Ramos (cell line): ENCODE results near the gene DECR2.
"Not testable (repeated sequence)": the region's sequence is repeated elsewhere in the genome, so short reads cannot be mapped to it uniquely, and the experiment has no call there.

ENCODE experiments used
- in situ Hi-C: fragments of 300-500 bp; cut with MboI; formaldehyde crosslinking; loops from one replicate; pipeline ENCODE4 v1.14.3; 2022; ENCODE audit warnings: low sequenced_read_pairs; ENCODE audit not compliant: unreplicated experiment

Gene DECR2

DNA sequence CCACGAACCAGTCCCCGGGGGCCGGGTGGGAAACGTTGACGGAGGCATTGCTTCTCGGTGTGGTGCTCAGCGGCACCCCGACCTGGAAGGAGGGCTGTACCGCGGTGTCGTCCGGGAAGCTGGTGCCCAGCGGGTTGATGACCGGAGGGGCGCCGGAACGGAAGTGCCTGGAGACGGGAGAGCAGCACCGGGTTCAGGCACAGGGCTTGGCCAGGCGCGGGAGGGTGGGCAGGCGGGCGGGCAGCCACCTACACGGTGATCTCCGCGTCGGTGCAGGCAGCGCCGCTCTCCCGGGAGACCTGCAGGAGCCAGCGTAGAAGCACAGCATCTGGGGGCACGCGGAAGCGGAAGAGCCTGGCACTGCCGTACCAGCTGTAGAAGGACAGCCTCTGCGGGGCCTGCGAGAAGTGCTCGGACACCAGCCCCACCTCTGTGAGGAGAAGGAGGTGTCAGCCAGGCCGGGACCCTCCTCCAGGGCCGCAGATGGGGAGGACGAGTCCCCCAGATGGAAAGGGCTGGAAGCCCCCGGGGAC lies 24.2 kb upstream of the DECR2 start:
- in situ Hi-C loops = no loop called here

DNA sequence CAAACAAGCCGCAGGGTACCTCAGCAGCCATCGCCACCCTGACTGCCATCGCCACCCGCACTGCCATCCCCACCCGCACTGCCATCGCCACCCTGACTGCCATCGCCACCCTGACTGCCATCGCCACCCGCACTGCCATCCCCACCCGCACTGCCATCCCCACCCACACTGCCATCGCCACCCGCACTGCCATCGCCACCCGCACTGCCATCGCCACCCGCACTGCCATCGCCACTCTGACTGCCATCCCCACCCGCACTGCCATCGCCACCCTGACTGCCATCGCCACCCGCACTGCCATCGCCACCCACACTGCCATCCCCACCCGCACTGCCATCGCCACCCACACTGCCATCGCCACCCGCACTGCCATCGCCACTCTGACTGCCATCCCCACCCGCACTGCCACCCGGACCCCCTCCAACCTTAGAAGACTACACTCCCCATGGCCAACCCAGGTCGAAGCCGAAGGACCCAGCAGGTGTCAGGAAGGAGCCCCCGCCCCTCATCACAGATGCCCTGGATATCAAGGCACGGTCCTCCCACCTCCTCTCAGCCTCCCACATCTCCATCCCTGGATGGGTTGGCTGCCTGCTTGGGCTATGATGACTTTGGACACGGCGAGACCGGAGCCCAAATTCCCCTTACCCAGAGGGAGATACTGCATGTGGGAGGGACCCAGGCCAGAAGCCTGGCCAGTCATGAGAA lies 23.4 kb upstream of the DECR2 start:
- in situ Hi-C loops = not testable (repeated sequence)

DNA sequence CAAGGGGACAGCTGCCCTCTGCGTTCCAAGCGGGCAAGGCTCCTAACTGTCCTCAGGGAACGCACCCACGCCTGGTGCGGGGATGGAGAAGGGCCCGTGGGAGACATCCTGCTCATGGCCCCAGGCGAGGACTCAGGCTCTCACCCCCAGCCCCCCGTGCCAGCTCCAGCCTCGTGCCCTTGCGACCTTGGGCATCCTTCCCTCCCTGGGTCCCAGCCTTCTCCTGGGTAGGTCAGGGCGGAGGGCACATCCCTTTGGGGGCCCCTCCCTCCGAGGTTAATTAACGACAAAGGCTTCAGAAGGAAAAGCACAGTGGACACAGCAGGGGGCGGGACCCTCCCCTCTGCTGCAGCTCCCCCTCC lies 22.9 kb upstream of the DECR2 start:
- in situ Hi-C loops = no loop called here

DNA sequence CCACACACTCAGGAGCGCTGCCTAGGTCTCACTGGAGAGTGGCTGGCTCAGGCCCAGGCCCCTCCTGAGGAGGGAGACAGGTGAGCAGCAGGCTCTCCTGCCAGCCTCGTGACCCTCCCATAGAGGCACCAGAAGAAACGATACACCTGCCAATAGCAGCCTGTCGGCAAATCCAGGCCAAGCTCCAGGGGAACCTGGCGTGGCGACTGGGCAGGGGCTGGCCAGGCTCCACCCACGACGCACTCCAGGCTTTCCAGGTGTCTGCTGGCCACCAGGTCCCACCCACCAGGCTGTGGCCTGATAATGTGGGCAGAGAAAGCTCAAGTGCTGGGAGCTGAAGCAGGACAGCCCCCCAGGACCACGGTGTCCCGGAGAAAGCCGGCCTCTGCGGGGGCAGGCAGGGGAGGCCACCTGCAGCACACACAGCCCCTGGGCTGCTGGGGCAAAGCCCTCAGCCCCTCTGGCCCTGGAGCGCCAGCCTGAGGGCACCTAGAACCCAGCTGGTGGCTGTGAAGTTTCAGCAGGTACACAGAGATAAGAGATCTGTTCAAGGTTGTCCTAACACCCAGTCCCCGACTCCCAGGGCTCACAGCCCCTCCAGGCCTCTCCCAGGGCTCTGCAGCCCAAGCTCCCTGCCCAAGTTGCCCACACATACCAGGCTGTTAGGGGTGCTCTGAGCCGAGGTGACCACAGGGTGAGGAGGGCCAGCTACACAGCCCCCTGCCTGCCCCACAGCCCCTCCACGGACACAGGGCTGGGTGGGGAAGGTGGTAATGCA lies 22.3 kb upstream of the DECR2 start:
- in situ Hi-C loops = no loop called here

DNA sequence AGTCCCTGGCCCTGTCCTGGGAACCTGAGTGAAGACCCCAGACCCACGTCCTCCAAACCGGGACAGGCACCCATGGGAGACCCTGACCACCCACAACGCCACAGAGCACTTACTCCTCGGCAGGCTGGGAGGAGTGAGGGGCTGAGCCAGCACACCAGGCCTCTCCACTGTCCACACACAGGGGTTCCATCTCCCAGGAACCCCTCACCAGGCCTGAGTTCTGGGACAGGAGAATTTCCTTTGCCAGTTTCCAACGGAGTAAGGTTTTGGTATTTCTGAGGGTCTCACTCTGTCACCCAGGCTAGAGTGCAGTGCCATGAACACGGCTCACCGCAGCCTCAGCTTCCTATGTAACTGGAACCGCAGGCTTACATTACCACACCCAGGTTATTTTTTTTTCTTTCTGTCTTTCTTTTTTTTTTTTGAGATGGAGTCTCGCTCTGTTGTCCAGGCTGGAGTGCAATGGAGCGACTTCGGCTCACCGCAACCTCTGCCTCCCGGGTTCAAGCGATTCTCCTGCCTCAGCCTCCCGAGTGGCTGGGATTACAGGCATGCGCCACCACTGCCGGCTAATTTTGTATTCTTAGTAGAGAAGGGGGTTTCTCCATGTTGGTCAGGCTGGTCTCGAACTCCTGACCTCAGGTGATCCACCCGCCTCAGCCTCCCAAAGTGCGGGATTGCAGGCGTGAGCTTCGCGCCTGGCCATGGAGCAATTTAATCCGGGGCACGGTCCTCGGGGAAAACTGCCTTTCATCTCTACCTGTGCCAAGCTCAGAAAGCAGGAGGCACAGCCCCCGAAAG lies 21.5 kb upstream of the DECR2 start:
- in situ Hi-C loops = no loop called here

DNA sequence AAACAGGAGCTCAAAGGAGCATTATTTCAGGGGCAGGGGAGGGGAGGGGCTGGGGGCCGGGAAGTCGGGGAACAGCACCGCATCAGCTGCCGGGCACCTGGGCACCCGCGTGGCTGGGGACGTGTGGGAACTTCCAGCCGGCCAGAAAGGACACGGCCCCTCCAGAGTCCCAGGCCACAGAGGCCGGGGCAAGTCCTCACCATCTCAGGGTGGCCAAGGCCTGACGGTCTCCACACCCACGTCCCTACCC lies 21.0 kb upstream of the DECR2 start:
- in situ Hi-C loops = no loop called here

DNA sequence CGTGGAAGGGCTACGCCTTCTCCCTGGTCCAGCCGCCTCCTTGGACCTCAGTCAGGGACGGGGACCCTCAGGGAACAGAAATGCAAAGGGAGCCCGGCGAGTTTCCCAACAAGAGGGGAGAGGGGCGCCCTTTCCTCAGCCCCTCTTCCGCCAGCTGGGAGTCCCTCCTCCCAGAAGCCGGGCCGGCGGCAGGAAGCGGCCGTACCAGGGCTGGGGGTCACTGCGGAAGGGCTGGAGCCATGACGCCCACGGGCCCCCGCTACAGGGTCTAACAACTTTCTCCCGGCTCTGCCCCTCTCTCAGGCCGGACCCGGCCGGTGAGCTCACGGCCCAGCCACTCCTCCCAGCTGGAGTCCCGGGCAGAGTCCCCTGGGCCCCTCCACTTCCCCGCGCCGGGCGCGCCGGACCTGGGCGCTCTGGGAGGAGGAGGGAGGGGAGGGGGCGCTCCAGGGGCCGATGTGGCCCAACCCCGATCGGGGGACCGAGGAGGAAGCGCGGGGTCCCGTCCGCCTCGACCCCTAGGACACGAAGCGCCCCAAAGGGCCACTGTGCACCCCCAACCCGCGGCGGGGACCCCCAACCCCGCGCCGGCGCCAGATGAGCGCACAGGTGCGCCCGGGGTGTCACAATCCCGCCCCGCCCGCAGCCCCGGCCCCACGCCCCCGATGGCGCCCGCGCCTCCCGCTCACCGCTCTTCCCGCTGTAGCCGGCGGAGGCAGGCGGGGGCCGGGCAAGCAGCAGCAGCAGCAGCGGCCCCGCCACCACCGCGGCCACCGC lies 20.5 kb upstream of the DECR2 start:
- in situ Hi-C loops = no loop called here

DNA sequence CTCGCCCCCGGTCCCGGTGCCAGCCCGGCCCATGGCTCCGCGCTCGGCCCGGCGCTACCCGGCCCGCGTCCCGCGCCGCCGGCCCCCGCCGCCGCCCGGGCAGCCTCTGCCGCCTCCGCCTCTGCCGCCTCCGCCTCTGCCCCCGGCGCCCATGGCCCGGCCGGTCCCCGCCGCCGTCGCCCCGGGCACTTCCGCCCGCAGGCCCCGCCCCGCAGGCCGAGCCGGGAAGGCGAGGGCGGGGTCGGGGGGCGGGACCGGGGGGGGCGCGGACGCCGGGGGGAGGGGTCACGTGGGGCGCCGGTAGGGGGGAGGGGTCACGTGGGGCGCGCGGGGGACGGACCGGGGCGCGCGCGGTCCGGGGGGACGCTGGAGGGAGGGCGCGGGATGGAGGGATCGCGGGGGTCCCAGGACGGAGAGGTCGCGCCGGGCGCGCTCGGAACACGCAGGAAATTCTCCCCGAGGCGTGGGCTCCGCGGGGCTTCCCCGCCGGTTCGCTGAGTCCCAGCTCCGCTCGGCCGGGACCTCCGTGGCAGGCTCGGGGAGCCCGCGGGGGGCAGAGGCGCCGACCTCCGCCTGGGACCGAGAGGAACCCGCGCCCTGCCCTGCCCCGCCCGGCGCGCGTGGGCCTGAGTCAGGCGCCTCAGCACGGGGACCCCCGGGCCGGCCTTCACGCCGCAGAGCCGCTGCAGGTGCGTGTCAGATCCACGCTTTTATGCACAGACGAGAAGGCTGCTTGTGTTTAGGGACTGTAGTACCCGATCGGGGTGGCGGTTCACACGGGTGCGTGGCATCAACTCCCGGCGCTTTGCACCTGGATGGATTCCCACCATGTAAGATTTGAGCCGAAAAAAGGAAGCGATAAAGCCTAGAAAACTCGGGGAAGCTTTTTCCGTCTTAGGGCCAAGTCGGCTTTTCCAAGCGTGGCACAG lies 19.6 kb upstream of the DECR2 start, which contains the start of gene PGAP6:
TSS of gene PGAP6 (minus strand) at position 190 of the 929 bp plus-strand sequence. CDS start at position 33, 157 bp downstream.
- in situ Hi-C loops = no loop called here

DNA sequence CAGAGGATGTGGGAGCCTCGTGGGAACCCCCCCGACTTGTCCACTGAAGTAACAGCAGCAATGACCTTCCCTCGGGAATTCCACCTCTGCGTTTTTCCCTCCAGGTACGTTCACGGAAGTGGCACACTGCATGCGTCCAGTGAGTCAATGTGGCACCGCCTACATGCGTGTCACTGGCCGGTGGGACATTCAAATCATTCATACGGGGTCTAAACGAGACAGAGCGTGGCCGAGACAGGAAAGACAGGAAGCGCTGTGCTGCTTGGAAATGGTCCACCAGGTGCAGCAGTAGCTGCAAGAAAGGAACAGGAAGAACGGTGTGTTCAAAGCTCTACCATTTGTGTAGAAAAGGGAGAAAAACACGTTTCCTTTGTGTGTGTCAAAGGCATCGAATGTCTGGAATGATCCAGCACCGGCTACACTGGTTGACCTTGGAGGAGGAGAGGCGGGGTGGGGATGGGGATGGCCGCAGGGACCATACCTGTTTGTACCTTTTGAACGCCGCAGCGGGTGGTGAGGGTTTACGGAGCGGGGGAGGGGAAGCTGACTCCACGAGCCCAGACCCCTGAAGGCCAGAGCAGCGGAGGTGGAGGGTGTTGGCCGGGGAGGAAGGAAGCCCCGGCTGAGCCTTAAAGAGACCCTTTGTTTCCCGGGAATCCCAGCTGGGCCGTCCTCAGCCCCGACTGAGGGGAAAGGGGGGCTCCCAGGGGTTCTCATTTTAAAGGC lies 18.2 kb upstream of the DECR2 start:
- in situ Hi-C loops = no loop called here

DNA sequence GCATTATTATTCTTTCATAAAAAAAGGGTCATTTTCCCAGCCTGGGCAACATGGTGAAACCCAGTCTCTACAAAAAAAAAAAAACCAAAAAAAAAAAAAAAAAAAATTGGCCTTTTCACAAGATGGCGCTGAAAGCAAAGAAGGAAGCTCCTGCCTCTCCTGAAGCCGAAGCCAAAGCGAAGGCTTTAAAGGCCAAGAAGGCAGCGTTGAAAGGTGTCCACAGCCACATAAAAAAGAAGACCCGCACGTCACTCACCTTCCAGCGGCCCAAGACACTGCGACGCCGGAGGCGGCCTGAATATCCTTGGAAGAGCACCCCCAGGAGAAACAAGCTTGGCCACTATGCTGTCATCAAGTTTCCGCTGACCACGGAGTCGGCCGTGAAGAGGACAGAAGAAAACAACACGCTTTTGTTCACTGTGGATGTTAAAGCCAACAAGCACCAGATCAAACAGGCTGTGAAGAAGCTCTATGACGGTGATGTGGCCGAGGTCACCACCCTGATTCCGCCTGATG lies 15.0 kb upstream of the DECR2 start:
- in situ Hi-C loops = no loop called here

DNA sequence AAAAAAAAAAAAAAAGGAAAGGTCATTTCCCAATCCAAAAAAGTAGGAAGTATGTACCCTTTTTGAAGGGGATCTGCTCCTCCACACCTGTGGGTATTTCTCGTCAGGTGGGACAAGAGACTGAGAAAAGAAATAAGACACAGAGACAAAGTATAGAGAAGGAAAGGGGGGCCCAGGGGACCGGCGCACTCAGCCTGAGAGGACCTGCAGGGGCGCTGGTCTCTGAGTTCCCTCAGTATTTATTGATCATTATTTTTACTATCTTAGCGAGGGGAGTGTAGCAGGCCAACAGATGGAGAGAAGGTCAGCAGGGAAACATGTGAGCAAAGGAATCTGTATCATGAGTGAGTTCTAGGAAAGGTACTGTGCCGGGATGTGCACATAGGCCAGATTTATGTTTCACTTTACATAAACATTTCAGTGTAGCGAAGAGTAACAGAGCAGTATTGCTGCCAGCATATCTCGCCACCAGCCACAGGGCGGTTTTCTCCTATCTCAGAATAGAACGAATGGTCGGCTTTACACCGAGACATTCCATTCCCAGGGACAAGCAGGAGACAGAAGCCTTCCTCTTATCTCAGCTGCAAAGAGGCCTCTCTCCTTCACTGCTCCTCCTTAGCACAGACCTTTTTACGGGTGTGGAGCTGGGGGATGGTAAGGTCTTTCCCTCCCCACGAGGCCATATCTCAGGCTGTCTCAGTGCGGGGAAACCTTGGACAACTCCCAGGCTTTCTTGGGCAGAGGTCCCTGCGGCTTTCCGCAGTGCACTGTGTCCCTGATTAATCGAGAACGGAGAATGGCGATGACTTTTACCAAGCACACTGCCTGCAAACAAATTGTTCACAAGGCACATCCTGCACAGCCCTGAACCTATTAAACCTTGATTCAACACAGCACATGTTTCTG lies 13.7 kb upstream of the DECR2 start:
- in situ Hi-C loops = not testable (repeated sequence)

DNA sequence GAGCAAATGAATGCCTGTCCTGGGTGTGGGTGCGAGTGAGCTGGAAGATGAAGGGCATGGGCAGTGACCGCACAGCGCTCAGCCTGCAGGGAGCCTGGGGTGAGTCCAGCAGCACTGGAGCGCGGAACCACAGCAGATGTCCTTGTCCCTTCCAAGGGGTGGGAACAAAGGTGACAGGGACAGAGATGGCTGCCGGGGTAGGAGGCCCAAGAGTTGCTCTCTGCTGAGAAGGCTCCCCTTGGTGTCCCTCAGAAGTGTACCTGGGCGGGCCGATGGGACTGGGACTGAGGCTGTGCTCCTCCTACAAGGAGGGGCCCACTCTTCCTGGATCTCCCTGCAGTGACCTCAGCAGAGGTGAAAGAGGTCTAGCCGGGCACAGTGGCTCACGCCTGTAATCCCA lies 12.3 kb upstream of the DECR2 start:
- in situ Hi-C loops = no loop called here

DNA sequence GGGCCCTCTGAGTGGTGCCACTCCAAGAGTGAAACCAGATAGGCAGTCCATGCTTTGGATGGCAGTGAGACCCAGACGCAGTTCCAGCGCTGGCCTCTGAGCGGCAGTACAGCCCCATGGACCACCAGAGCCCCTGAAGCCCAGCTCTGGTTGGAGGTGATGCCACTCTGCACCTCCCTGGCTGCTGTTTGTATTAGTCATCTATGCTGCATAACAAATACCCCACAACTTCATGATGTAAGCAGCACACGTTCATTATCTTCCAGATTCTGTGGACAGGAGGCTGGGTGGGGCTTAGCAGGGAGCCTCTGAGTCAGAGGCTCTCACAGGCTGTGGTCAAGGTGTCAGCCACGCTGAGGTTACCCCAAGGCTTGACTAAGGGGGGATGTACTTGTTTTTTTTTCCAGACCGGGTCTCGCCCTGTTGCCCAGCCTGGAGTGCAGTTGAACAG lies 9.8 kb upstream of the DECR2 start:
- in situ Hi-C loops = no loop called here

DNA sequence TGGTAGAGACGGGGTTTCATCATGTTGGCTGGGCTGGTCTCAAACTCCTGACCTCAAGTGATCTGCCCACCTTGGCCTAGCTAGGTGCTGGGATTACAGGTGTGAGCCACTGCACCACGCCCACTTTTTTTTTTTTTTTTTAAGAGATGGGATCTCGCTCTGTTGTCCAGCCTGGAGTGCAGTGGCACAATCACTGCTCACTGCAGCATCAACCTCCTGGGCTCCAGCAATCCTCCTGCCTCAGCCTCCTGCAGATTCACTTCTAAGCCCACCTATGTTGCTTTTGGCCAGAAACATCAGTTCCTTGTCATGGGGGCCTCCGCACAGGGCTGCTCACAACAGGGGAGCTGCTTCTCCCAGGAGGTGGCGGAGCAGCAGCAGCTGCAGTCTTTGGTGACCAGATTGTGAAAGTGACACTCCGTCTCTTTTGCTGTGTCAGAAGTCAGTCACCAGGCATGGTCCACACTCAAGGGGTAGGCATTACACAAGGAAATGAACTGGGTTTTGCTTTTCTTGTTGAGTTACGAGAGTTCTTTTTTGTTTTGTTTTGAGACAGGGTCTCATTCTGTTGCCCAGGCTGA lies 9.1 kb upstream of the DECR2 start:
- in situ Hi-C loops = no loop called here

DNA sequence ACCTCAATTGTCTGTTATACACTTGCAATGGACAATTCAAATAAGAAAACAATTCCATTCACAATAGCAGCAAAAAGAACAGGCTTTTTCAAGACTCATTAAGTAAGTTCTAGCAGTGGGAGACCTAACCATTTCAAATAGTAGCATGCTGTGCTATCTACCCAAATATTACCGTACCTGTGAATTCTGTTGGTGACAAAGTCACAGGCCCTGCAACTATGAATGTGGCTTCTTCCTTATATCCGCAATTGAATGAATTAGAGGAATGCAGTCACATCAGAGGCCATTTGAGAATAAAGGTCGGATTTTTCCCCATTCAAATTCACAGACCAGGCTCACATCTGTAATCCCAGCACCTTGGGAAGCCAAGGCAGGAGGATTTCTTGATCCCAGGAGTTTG lies 5.5 kb upstream of the DECR2 start:
- in situ Hi-C loops = no loop called here

DNA sequence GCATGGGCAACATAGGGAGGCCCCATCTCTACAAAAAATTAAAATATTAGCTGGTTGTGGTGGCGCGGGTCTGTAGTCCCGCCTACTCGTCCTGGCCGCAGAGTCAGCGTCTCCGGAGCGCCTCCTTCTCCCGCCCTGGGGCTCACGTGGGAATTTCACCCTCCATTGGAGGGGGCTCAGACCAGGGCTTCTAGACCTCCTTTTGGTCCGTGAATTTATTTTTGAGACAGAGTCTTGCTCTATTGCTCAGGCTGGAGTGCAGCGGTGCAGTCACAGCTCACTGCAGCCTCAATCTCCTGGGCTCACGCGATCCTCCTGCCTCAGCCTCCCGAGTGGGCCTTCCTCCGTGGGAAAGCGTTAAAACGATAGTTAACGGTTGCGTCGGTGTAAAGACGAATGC lies 5.1 kb upstream of the DECR2 start:
- in situ Hi-C loops = no loop called here

DNA sequence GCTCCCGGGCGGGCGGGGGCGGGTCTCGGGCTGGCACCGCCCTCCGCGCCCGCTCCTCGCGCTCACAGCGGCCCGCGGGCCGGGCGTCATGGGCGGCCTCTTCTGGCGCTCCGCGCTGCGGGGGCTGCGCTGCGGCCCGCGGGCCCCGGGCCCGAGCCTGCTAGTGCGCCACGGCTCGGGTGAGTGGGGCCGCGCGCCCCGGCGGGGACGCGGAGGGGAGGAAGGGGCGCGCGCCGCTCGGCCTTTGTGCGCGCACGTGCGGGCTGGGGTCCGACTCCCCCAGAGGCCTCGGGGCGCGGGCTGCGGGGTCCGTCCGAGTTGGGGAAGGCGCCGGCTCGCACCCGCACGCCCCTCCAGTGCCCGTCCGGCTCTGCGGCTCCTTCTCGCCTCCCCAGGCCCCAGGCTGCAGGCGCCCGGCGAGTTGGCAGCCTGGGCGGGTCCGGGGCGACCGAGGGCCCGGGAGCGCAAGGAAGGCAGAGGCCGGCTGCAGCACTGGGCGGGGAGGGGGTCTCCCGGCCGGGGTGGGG lies 4.5 kb upstream of the DECR2 start, which contains the start of gene NME4:
TSS of gene NME4 (plus strand) at position 65 of the 527 bp plus-strand sequence. CDS start at position 89, 24 bp downstream.
- in situ Hi-C loops = no loop called here
